HepG2 (cell line): ENCODE data around the gene TWIST2.

Experiments used
- FOXA1 ChIP-seq, 2 experiments: fragments of 450-650 bp in 1 of 2; sonication (generic) in 1 of 2; formaldehyde crosslinking in 1 of 2; IDR thresholded peaks; 2 replicates each; pipeline versions ENCODE4 v1.4.0 to v1.6.1; 2016 to 2020; ENCODE audit warnings: missing genetic modification reagents in 1 of 2
- GATAD2A ChIP-seq: IDR thresholded peaks from 2 replicates; pipeline ENCODE4 v1.6.1; 2016
- JUND ChIP-seq: sonication (generic); formaldehyde crosslinking; IDR thresholded peaks from 2 replicates; pipeline ENCODE4 v1.8.0; 2022; ENCODE audit warnings: mild to moderate bottlenecking, missing genetic modification reagents
- POGZ ChIP-seq: sonication (generic); formaldehyde crosslinking; IDR thresholded peaks from 2 replicates; pipeline ENCODE4 v1.4.0; 2020; ENCODE audit warnings: mild to moderate bottlenecking, missing genetic modification reagents
- RFX3 ChIP-seq: IDR thresholded peaks from 2 replicates; pipeline ENCODE4 v1.6.1; 2016; ENCODE audit warnings: missing biosample characterization, missing genetic modification reagents
- ZNF282 ChIP-seq: fragments of 450-650 bp; IDR thresholded peaks from 2 replicates; pipeline ENCODE4 v1.6.1; 2018; ENCODE audit not compliant: partially characterized antibody
- TF ChIP-seq, protein P1 (sequence below): sonication (generic); formaldehyde crosslinking; IDR thresholded peaks from 2 replicates; pipeline ENCODE4 v1.5.0; 2020; ENCODE audit warnings: mild to moderate bottlenecking, missing genetic modification reagents, moderate library complexity

DNA sequence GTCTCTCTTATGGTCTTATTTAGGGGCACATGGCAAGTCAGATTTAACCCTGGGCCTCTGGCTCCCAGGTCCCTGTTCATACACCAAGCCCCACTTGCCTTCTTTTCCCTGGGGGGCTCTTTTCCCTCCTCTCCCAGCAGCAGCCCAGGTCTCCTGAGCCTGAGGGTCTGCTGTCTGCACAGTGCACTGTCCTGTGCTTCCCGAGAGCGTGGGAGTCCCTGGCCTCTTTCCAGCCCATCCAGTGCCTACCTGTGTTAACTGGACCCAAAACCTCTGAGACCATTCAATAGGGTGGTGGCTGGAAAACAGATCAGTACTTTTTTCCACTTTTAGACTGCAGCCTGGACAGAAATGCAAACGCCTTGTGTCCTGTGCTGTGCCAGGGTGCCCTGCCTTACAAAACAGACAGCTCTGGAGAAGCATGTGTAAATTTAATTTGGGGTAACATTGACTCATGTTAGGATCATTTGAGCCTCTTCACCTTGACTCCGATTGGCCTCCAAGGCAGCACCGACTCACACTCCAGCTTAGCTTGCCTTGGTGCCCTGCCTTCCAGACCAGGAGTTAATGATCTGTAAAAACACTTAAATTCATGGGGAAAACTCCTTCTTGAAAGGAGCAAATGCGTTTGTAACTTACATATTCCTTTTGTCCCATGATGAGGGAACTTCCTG lies 34.3 kb downstream of the TWIST2 start:
- no peak for TF ChIP-seq FOXA1 (IDR thresholded peaks at IDR 0.05)
- TF ChIP-seq FOXA1 (CRISPR knock-in tag; IDR thresholded peaks at IDR 0.05), result no peak
- TF ChIP-seq GATAD2A, result no peak
- TF ChIP-seq, protein P1, sequence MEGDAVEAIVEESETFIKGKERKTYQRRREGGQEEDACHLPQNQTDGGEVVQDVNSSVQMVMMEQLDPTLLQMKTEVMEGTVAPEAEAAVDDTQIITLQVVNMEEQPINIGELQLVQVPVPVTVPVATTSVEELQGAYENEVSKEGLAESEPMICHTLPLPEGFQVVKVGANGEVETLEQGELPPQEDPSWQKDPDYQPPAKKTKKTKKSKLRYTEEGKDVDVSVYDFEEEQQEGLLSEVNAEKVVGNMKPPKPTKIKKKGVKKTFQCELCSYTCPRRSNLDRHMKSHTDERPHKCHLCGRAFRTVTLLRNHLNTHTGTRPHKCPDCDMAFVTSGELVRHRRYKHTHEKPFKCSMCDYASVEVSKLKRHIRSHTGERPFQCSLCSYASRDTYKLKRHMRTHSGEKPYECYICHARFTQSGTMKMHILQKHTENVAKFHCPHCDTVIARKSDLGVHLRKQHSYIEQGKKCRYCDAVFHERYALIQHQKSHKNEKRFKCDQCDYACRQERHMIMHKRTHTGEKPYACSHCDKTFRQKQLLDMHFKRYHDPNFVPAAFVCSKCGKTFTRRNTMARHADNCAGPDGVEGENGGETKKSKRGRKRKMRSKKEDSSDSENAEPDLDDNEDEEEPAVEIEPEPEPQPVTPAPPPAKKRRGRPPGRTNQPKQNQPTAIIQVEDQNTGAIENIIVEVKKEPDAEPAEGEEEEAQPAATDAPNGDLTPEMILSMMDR (CRISPR knock-in tag), result no peak
- no peak for TF ChIP-seq ZNF282
- TF ChIP-seq RFX3 (CRISPR knock-in tag), result no peak
- no peak for TF ChIP-seq POGZ (CRISPR knock-in tag)
- no peak for TF ChIP-seq JUND (CRISPR knock-in tag)
